Transverse colon (tissue), 4 donors: ENCODE results near the gene SLC15A4.

Source experiments
- CTCF ChIP-seq, 5 experiments: fragments of 200-600 bp in 3 of 5; fragments of 450-650 bp in 2 of 5; sonication (generic) in 3 of 5; IDR thresholded peaks; 1 replicate in 2 of 5; 2 replicates in 3 of 5; pipeline ENCODE4 v1.5.1; 2016 to 2017; ENCODE audit warnings: antibody characterized with exemption in 5 of 5, inconsistent platforms in 3 of 5, mild to moderate bottlenecking in 2 of 5, moderate library complexity in 1 of 5
- POLR2A ChIP-seq: fragments of 450-650 bp; IDR thresholded peaks from one replicate; pipeline ENCODE4 v1.6.1; 2016; ENCODE audit warnings: antibody characterized with exemption, mild to moderate bottlenecking, moderate library complexity
- POLR2AphosphoS5 ChIP-seq, 3 donors: sonication (generic); formaldehyde crosslinking; IDR thresholded peaks; one replicate each; pipeline ENCODE4 v1.6.1; 2016; ENCODE audit warnings: antibody characterized with exemption in 3 of 3

GRCh38 chr12:128833418-128833817 is 9.7 kb upstream of the SLC15A4 start:
- TF ChIP-seq POLR2AphosphoS5 (IDR thresholded peaks at IDR 0.05) (no peak), CTCF (IDR thresholded peaks at IDR 0.05) (no peak), POLR2A (no peak)
